ENCODE results near the gene COL9A3.

Gene COL9A3

DNA sequence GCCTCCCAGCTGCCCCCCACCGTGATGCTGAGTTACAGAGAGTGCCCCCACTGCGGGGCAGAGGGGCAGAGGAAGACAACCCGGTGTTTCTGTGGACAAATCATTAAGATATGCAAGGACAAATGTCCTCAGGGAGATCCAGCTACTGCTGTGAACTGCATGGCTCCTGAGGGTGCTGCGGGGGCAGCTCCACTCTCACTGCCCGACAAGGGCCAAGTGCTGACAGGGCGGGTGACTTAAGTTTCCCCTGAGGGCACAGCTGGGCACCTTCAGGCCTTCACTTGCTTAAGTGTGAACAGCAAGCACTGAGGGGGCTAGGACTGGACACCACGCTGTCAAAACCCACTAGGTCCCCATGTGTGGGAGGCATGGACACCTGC is 71.0 kb downstream of the COL9A3 start:
- no peak for TF ChIP-seq EP300 (IDR thresholded peaks at IDR 0.05; ENCODE audit: borderline replicate concordance)
- TF ChIP-seq, protein P1, sequence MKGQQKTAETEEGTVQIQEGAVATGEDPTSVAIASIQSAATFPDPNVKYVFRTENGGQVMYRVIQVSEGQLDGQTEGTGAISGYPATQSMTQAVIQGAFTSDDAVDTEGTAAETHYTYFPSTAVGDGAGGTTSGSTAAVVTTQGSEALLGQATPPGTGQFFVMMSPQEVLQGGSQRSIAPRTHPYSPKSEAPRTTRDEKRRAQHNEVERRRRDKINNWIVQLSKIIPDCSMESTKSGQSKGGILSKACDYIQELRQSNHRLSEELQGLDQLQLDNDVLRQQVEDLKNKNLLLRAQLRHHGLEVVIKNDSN (IDR thresholded peaks at IDR 0.05), result no peak
- TF ChIP-seq ZBTB7A (IDR thresholded peaks at IDR 0.05; ENCODE audit: low read depth), result no peak
- TF ChIP-seq EGR1 (IDR thresholded peaks at IDR 0.05), result no peak
- TF ChIP-seq NFIC (IDR thresholded peaks at IDR 0.05), result no peak
- TF ChIP-seq FOXM1 (IDR thresholded peaks at IDR 0.05; ENCODE audit: borderline replicate concordance, low read depth), result no peak
- TF ChIP-seq CEBPB (IDR thresholded peaks at IDR 0.05), result no peak

DNA sequence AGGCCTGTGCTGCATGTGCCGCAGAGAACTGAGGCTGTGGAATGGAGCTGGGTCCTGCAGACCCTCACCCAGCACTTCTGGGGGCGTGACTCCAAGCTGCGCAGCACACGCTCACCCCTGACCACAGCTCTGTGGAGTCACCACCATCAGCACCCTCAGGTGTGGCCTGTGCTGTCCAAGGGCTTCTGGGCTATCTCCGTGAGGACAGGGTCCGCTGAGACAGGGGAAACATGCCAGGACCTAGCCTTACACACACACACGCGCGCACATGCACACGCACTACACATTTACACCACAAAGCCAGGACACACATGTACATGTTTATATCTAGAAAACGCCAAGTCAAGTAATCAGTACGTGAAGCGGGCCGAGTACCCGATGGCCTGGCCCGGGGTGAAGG is 71.6 kb downstream of the COL9A3 start:
- TF ChIP-seq ZBTB7A (IDR thresholded peaks at IDR 0.05; ENCODE audit: low read depth), result no peak

DNA sequence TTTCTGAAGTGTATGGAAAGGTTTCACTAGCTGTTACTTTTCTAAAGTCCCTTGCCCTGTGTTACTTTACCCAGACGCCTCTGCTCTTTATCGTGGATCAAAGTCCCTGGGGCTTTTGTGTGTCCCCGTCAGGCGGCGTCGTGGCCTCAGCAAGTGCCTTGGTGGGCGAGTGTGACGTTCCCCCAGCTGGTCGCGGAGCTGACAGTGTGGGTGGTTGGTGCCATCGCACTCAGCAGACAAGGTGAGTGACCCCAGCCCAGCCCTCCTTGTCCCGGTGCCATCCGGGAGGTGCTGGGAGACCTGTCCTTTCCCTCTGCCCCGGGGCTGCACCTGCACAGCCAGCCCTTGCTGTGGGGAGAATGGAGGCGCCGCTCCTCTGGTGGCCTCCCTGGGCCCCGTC is 72.1 kb downstream of the COL9A3 start:
- TF ChIP-seq, protein P2, sequence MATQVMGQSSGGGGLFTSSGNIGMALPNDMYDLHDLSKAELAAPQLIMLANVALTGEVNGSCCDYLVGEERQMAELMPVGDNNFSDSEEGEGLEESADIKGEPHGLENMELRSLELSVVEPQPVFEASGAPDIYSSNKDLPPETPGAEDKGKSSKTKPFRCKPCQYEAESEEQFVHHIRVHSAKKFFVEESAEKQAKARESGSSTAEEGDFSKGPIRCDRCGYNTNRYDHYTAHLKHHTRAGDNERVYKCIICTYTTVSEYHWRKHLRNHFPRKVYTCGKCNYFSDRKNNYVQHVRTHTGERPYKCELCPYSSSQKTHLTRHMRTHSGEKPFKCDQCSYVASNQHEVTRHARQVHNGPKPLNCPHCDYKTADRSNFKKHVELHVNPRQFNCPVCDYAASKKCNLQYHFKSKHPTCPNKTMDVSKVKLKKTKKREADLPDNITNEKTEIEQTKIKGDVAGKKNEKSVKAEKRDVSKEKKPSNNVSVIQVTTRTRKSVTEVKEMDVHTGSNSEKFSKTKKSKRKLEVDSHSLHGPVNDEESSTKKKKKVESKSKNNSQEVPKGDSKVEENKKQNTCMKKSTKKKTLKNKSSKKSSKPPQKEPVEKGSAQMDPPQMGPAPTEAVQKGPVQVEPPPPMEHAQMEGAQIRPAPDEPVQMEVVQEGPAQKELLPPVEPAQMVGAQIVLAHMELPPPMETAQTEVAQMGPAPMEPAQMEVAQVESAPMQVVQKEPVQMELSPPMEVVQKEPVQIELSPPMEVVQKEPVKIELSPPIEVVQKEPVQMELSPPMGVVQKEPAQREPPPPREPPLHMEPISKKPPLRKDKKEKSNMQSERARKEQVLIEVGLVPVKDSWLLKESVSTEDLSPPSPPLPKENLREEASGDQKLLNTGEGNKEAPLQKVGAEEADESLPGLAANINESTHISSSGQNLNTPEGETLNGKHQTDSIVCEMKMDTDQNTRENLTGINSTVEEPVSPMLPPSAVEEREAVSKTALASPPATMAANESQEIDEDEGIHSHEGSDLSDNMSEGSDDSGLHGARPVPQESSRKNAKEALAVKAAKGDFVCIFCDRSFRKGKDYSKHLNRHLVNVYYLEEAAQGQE (IDR thresholded peaks at IDR 0.05; ENCODE audit: low read depth), result no peak
- TF ChIP-seq ZBTB7A (IDR thresholded peaks at IDR 0.05; ENCODE audit: low read depth) (no peak), CEBPB (IDR thresholded peaks at IDR 0.05) (no peak), TEAD4 (IDR thresholded peaks at IDR 0.05) (no peak), CREB1 (IDR thresholded peaks at IDR 0.05; ENCODE audit: low read depth) (no peak)

DNA sequence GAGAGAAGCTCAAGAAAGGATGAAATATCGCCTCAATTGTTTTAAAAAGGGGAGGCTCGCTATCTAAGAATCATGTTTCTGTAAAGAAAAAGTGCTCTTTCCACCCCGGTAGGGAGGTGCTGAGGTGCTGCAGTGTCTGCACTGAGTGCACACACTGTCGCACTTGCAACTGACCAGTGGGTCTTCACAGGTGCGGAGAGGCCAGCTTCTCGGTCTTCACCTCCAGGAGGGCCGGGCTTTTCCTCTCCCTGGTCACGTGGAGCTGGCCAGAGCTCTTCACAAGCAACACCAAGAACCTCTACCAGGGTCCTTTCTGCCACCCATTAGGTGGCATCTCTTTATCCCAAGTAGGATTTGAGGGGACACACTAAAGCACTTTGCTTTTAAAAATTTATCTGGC is 72.6 kb downstream of the COL9A3 start:
- TF ChIP-seq TEAD4 (IDR thresholded peaks at IDR 0.05) (no peak), FOXM1 (IDR thresholded peaks at IDR 0.05; ENCODE audit: borderline replicate concordance, low read depth) (no peak), TAF1 (IDR thresholded peaks at IDR 0.05; ENCODE audit: low read depth) (no peak), CREB1 (IDR thresholded peaks at IDR 0.05; ENCODE audit: low read depth) (no peak), TCF12 (IDR thresholded peaks at IDR 0.05; ENCODE audit: low read depth) (no peak), CEBPB (IDR thresholded peaks at IDR 0.05) (no peak), RAD21 (IDR thresholded peaks at IDR 0.05; ENCODE audit: low read depth) (no peak), NFIC (IDR thresholded peaks at IDR 0.05) (no peak), YY1 (IDR thresholded peaks at IDR 0.05; ENCODE audit: low read depth) (no peak), EGR1 (IDR thresholded peaks at IDR 0.05) (no peak), ZBTB7A (IDR thresholded peaks at IDR 0.05; ENCODE audit: low read depth) (no peak)
- TF ChIP-seq, protein P1 (IDR thresholded peaks at IDR 0.05), result no peak
- TF ChIP-seq, protein P2 (IDR thresholded peaks at IDR 0.05; ENCODE audit: low read depth), result no peak

DNA sequence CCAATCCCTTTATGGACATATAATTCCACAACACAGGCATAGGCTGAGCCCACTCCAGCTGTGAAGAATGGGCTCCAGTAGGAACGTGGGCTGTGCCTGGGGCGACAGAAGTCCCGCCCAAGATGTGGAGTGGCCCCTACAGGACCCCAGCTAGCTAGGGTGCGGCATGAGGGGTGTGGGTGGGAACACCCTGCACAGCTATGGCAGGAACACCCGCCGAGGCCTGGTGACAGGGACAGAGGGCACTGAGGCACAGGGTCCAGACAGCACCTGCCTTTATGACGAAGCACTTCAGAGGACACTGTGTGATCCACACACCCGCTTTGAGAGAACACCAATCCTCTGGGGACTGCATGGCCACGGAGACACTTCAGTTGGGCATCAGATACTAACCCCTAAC is 73.0 kb downstream of the COL9A3 start:
- no peak for TF ChIP-seq TCF12 (IDR thresholded peaks at IDR 0.05; ENCODE audit: low read depth)
- no peak for TF ChIP-seq TEAD4 (IDR thresholded peaks at IDR 0.05)
- TF ChIP-seq YY1 (IDR thresholded peaks at IDR 0.05; ENCODE audit: low read depth), result no peak
- no peak for TF ChIP-seq ZBTB7A (IDR thresholded peaks at IDR 0.05; ENCODE audit: low read depth)
- no peak for TF ChIP-seq FOXM1 (IDR thresholded peaks at IDR 0.05; ENCODE audit: borderline replicate concordance, low read depth)
- TF ChIP-seq, protein P1 (IDR thresholded peaks at IDR 0.05), result no peak
- TF ChIP-seq CEBPB (IDR thresholded peaks at IDR 0.05), result no peak
- TF ChIP-seq EP300 (IDR thresholded peaks at IDR 0.05; ENCODE audit: borderline replicate concordance), result no peak

DNA sequence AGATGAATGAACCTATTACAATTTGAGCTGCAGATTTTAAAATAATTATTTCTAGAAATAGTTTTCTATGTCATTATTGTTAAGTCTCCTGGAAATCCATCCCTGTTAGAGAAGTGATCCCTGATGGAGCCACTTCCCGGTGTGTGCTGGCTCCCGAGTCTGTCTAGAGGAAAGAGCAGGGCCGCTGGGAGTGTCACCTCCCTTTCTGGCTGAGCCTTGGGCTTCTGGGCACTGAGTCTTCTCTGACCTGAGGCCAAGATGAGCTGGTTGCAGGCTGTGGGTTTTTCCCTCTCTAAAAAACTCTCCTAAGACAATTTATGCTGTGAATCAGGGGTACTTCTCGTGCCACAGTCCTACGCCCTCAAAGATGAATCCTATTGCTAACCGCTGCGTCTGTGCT is 73.6 kb downstream of the COL9A3 start:
- TF ChIP-seq, protein P2 (IDR thresholded peaks at IDR 0.05; ENCODE audit: low read depth), result no peak
- TF ChIP-seq TEAD4 (IDR thresholded peaks at IDR 0.05) (no peak), TAF1 (IDR thresholded peaks at IDR 0.05; ENCODE audit: low read depth) (no peak), CEBPB (IDR thresholded peaks at IDR 0.05) (no peak), FOXM1 (IDR thresholded peaks at IDR 0.05; ENCODE audit: borderline replicate concordance, low read depth) (no peak)
- TF ChIP-seq, protein P1 (IDR thresholded peaks at IDR 0.05), result no peak
